GM12878 (cell line): ENCODE data around the gene TMEM109. TPM values are rescaled to one million over a fixed set of nuclear protein-coding genes. Genes with fewer than 3 reads are reported as not detected.
A peak's percentile ranks its signal among the peaks of the same experiment; 100 is the strongest.

Experiments used
- CEBPB ChIP-seq, 2 experiments: fragments of 150-350 bp in 1 of 2; IDR thresholded peaks; 2 replicates each; pipeline ENCODE4 v1.6.1; 2012 to 2014; ENCODE audit warnings: low read depth in 2 of 2, low read length in 2 of 2, borderline replicate concordance in 1 of 2, inconsistent platforms in 1 of 2
- EED ChIP-seq: sonication (generic); IDR thresholded peaks from 2 replicates; pipeline ENCODE4 v1.6.1; 2016; ENCODE audit warnings: antibody characterized with exemption, low read depth
- ESRRA ChIP-seq: IDR thresholded peaks from 2 replicates; pipeline ENCODE4 v1.6.1; 2012; ENCODE audit warnings: mild to moderate bottlenecking, low read length, improper control_type of control experiment
- ETV6 ChIP-seq, 2 experiments: fragments of 450-650 bp in 1 of 2; IDR thresholded peaks in 1 of 2; conservative IDR thresholded peaks in 1 of 2; 2 replicates each; pipeline ENCODE4 v1.6.1; 2014; ENCODE audit warnings: antibody characterized with exemption in 1 of 2, borderline replicate concordance in 1 of 2, low read depth in 1 of 2, mild to moderate bottlenecking in 1 of 2, moderate library complexity in 1 of 2
- FOXK2 ChIP-seq: fragments of 450-650 bp; IDR thresholded peaks from 2 replicates; pipeline ENCODE4 v1.6.1; 2017; ENCODE audit warnings: mild to moderate bottlenecking, moderate library complexity
- HSF1 ChIP-seq: fragments of 150-350 bp; IDR thresholded peaks from 2 replicates; pipeline ENCODE4 v1.6.1; 2014; ENCODE audit warnings: mild to moderate bottlenecking, low read depth, low read length
- PAX5 ChIP-seq: IDR thresholded peaks from 2 replicates; pipeline ENCODE4 v1.6.1; 2011; ENCODE audit warnings: low read depth, low read length, borderline replicate concordance
- PAX8 ChIP-seq: fragments of 450-650 bp; IDR thresholded peaks from 2 replicates; pipeline ENCODE4 v1.6.1; 2017; ENCODE audit warnings: mild to moderate bottlenecking, moderate library complexity
- POLR2AphosphoS2 ChIP-seq: IDR thresholded peaks from 2 replicates; pipeline ENCODE4 v1.6.1; 2011; ENCODE audit warnings: low read depth, mild to moderate bottlenecking, low read length, improper control_type of control experiment, moderate library complexity
- WRNIP1 ChIP-seq: IDR thresholded peaks from 2 replicates; pipeline ENCODE4 v1.6.1; 2011; ENCODE audit warnings: low read depth, low read length, improper control_type of control experiment, borderline replicate concordance
- polyA plus RNA-seq, 11 experiments: library from polyadenylated mRNA; depleted of rRNA in 4 of 11; unstranded in 6 of 11; stranded (reverse) in 5 of 11; fragments of >200 nt; fragmentation: Nextera tagmentation in 4 of 11; fragmentation: Illumina TruSeq in 1 of 11; extraction: Ambion mirVana in 4 of 11; extraction: Trizol in 1 of 11; gene quantifications; 1 replicate in 1 of 11; 2 replicates in 10 of 11; pipeline versions ENCODE4 v1.2.1 to v1.2.3, GENCODE V29; 2011 to 2016; ENCODE audit warnings: inconsistent platforms in 2 of 11, missing spikeins in 2 of 11, low read depth in 1 of 11
- total RNA-seq, 4 experiments: library from RNA; depleted of rRNA in 3 of 4; stranded (reverse); fragments of >200 nt in 3 of 4; fragmentation: Illumina TruSeq in 1 of 4; extraction: Trizol in 1 of 4; gene quantifications; 2 replicates each; pipeline versions ENCODE4 v1.2.1 to v1.2.3, GENCODE V29; 2013 to 2021

TMEM109 gene
- total and polyA plus RNA-seq, 10 of the 15 experiments (the other 5 are each of a cell fraction or from before 2014, with no cell fraction given), result 21.9 to 199 (median 85.2) TPM

GRCh38 chr11:60906132-60906972 lies 7.6 kb upstream of the TMEM109 start, which contains the start of gene PRPF19 (continued):
- no peak for TF ChIP-seq CEBPB (IDR thresholded peaks at IDR 0.05; ENCODE audit: borderline replicate concordance in 1 of 2, low read depth in 2 of 2, low read length in 2 of 2)
- TF ChIP-seq PAX5, result peak; percentile 11; the same call in 1 of the 2 replicates
- TF ChIP-seq ESRRA, result no peak
- peak; percentile 78; the same call in 1 of the 2 replicates for TF ChIP-seq POLR2AphosphoS2
- TF ChIP-seq EED, result no peak; the same call in 1 of the 2 replicates
- TF ChIP-seq WRNIP1, result no peak
- no peak for TF ChIP-seq HSF1
- no peak; a peak in 1 of 4 replicates for TF ChIP-seq ETV6 (conservative IDR thresholded peaks at IDR 0.05 in 1 of 2, IDR thresholded peaks at IDR 0.05 in 1 of 2; ENCODE audit: borderline replicate concordance in 1 of 2, low read depth in 1 of 2)
- no peak for TF ChIP-seq PAX8
- TF ChIP-seq FOXK2, result no peak
- TF ChIP-seq, all 136 proteins: peak for 47
